K562 (cell line): Measurements from ENCODE around the gene GAL.

Experiments used
- BRD4 ChIP-seq: fragments of 200-600 bp; sonication (generic); IDR thresholded peaks from 2 replicates; pipeline ENCODE4 v1.6.1; 2017; ENCODE audit warnings: inconsistent platforms
- CTCF ChIP-seq, 3 experiments: IDR thresholded peaks in 2 of 3; conservative IDR thresholded peaks in 1 of 3; 2 replicates each; pipeline ENCODE4 v1.5.1; 2011 to 2012; ENCODE audit warnings: low read length in 3 of 3, mild to moderate bottlenecking in 3 of 3, control low read depth in 2 of 3, improper control_type of control experiment in 1 of 3, inconsistent platforms in 1 of 3, low read depth in 1 of 3, mixed read lengths in 1 of 3, moderate library complexity in 1 of 3; ENCODE audit not compliant: insufficient read depth in 2 of 3
- HNRNPL ChIP-seq: fragments of 200-400 bp; formaldehyde crosslinking; IDR thresholded peaks from 2 replicates; pipeline ENCODE4 v1.6.1; 2017; ENCODE audit warnings: low read depth, mild to moderate bottlenecking, low read length
- PML ChIP-seq: IDR thresholded peaks from 2 replicates; pipeline ENCODE4 v1.6.1; 2012; ENCODE audit warnings: low read length, inconsistent platforms
- SRSF7 ChIP-seq: fragments of 200-400 bp; formaldehyde crosslinking; optimal IDR thresholded peaks from 2 replicates; pipeline ENCODE3; 2017; ENCODE audit warnings: mild to moderate bottlenecking, low read depth, low read length
- ZNF318 ChIP-seq, 2 experiments: fragments of 450-650 bp; IDR thresholded peaks; 2 replicates each; pipeline ENCODE4 v1.6.1; 2016; ENCODE audit warnings: mild to moderate bottlenecking in 2 of 2, borderline replicate concordance in 1 of 2, low read depth in 1 of 2, moderate library complexity in 1 of 2

GRCh38 chr11:68657021-68657780 is 27.1 kb upstream of the GAL start:
- TF ChIP-seq SRSF7 (no peak), HNRNPL (no peak), ZNF318 (IDR thresholded peaks at IDR 0.05; ENCODE audit: borderline replicate concordance in 1 of 2, low read depth in 1 of 2) (no peak), CTCF (IDR thresholded peaks at IDR 0.05 in 2 of 3, conservative IDR thresholded peaks at IDR 0.05 in 1 of 3; ENCODE audit: insufficient read depth in 2 of 3, low read depth in 1 of 3, low read length in 3 of 3) (no peak), BRD4 (no peak), PML (no peak)
